Neural cell (in vitro differentiated cells): ENCODE data around the gene SPATA12. TPM values are rescaled to one million over a fixed set of nuclear protein-coding genes. Genes with fewer than 3 reads are reported as not detected.

ENCODE experiments used
- H2AFZ ChIP-seq: fragments of 200-600, 300-800 bp; sonication (generic), shearing (Covaris generic); 2 replicates; pipeline ENCODE4 v1.6.0; 2014; ENCODE audit warnings: low read depth, mild to moderate bottlenecking, antibody characterized with exemption, low read length, moderate library complexity
- H3F3A ChIP-seq: fragments of 200-600 bp; shearing (Covaris generic); 2 replicates; pipeline ENCODE4 v1.6.1; 2016; ENCODE audit warnings: mild to moderate bottlenecking, moderate library complexity, mixed read lengths, antibody characterized with exemption, low read length; ENCODE audit not compliant: insufficient read depth, poor library complexity, severe bottlenecking
- H3K27ac ChIP-seq: fragments of 200-600, 300-800 bp; sonication (generic), shearing (Covaris generic); 2 replicates; pipeline ENCODE4 v1.5.1; 2014; ENCODE audit warnings: mild to moderate bottlenecking, low read length, moderate library complexity
- H3K27me3 ChIP-seq: fragments of 300-800, 200-600 bp; sonication (generic), shearing (Covaris generic); 2 replicates; pipeline ENCODE4 v1.6.0; 2014; ENCODE audit warnings: mild to moderate bottlenecking, low read depth, low read length, moderate library complexity; ENCODE audit not compliant: insufficient read depth
- H3K36me3 ChIP-seq: fragments of 300-800, 200-600 bp; sonication (generic), shearing (Covaris generic); 2 replicates; pipeline ENCODE4 v1.5.1; 2014; ENCODE audit warnings: mild to moderate bottlenecking, antibody characterized with exemption, low read length, moderate library complexity; ENCODE audit not compliant: insufficient read depth
- H3K4me2 ChIP-seq: fragments of 300-800, 200-600 bp; sonication (generic), shearing (Covaris generic); 2 replicates; pipeline ENCODE4 v1.6.0; 2014; ENCODE audit warnings: mild to moderate bottlenecking, low read length
- H3K4me3 ChIP-seq: fragments of 300-800, 200-600 bp; sonication (generic), shearing (Covaris generic); 2 replicates; pipeline ENCODE4 v1.5.1; 2014; ENCODE audit warnings: mild to moderate bottlenecking, low read length, moderate library complexity
- H3K79me2 ChIP-seq: fragments of 200-600 bp; shearing (Covaris generic); replicated peaks from 2 replicates; pipeline ENCODE4 v1.6.0; 2014; ENCODE audit warnings: mild to moderate bottlenecking, low read length, moderate library complexity; ENCODE audit not compliant: insufficient read depth
- H3K9ac ChIP-seq: fragments of 300-800, 200-600 bp; sonication (generic), shearing (Covaris generic); 2 replicates; pipeline ENCODE4 v1.6.1; 2016; ENCODE audit warnings: mild to moderate bottlenecking, low read length, mixed read lengths
- H3K9me2 ChIP-seq: fragments of 200-600 bp; shearing (Covaris generic); 2 replicates; pipeline ENCODE4 v1.6.1; 2016; ENCODE audit warnings: mild to moderate bottlenecking, low read length, mixed read lengths; ENCODE audit not compliant: insufficient read depth
- H3K9me3 ChIP-seq: fragments of 200-600, 300-800 bp; sonication (generic), shearing (Covaris generic); 2 replicates; pipeline ENCODE4 v1.6.1; 2016; ENCODE audit warnings: mild to moderate bottlenecking, mixed run types, low read length, moderate library complexity, mixed read lengths
- H4K20me1 ChIP-seq: fragments of 200-600 bp; shearing (Covaris generic); 2 replicates; pipeline ENCODE4 v1.6.1; 2016; ENCODE audit warnings: mild to moderate bottlenecking, mixed run types; ENCODE audit not compliant: insufficient read depth
- EP300 ChIP-seq: fragments of 450-650 bp; conservative IDR thresholded peaks from 2 replicates; pipeline ENCODE4 v1.6.1; 2014; ENCODE audit warnings: antibody characterized with exemption, mild to moderate bottlenecking, moderate library complexity; ENCODE audit not compliant: poor library complexity, severe bottlenecking
- EZH2 ChIP-seq: fragments of 200-600, 300-800 bp; shearing (Covaris generic), sonication (generic); IDR thresholded peaks from 2 replicates; pipeline ENCODE4 v1.6.1; 2014; ENCODE audit warnings: antibody characterized with exemption, low read length, borderline replicate concordance, mild to moderate bottlenecking; ENCODE audit not compliant: insufficient read depth, poor library complexity, severe bottlenecking
- MXI1 ChIP-seq: fragments of 450-650 bp; conservative IDR thresholded peaks from 2 replicates; pipeline ENCODE4 v1.6.1; 2014; ENCODE audit warnings: antibody characterized with exemption, mild to moderate bottlenecking; ENCODE audit not compliant: poor library complexity, severe bottlenecking
- POLR2AphosphoS5 ChIP-seq: IDR thresholded peaks from 2 replicates; pipeline ENCODE4 v1.6.1; 2012
- RAD21 ChIP-seq: fragments of 450-650 bp; conservative IDR thresholded peaks from 2 replicates; pipeline ENCODE4 v1.6.1; 2014; ENCODE audit warnings: antibody characterized with exemption, mild to moderate bottlenecking, moderate library complexity
- REST ChIP-seq: IDR thresholded peaks from 2 replicates; pipeline ENCODE4 v1.6.1; 2012; ENCODE audit warnings: borderline replicate concordance
- SMC3 ChIP-seq: fragments of 450-650 bp; conservative IDR thresholded peaks from 2 replicates; pipeline ENCODE4 v1.6.1; 2014; ENCODE audit warnings: antibody characterized with exemption, mild to moderate bottlenecking, moderate library complexity; ENCODE audit not compliant: poor library complexity
- TAF1 ChIP-seq: IDR thresholded peaks from 2 replicates; pipeline ENCODE4 v1.6.1; 2012; ENCODE audit warnings: low read depth
- polyA plus RNA-seq: library from polyadenylated mRNA; depleted of rRNA; stranded (reverse); fragments of >200 nt; gene quantifications from 2 replicates; pipeline ENCODE4 v1.2.3, GENCODE V29; 2014
- TF ChIP-seq, protein P1 (sequence below): fragments of 450-650 bp; IDR thresholded peaks from 2 replicates; pipeline ENCODE4 v1.5.1; 2014; ENCODE audit warnings: antibody characterized with exemption, mild to moderate bottlenecking, moderate library complexity; ENCODE audit not compliant: poor library complexity, severe bottlenecking

The SPATA12 gene
- polyA plus RNA-seq, 1 donor from 2014 or later: not detected

GRCh38 chr3:57015350-57015729, 45.1 kb upstream of the SPATA12 start:
- Histone ChIP-seq H4K20me1 (no peaks in the 10 kb centered on the region), H3K4me2 (no peak overlapping the region), H3K4me3 (no peak overlapping the region), H2AFZ (no peak overlapping the region), H3K27ac (no peak overlapping the region), H3K9me3 (no peaks in the 10 kb centered on the region), H3F3A (no peaks in the 10 kb centered on the region), H3K36me3 (no peaks in the 10 kb centered on the region), H3K27me3 (no peaks in the 10 kb centered on the region), H3K79me2 (no peaks in the 10 kb centered on the region), H3K9ac (no peak overlapping the region), H3K9me2 (no peaks in the 10 kb centered on the region)
- TF ChIP-seq POLR2AphosphoS5 (no peak), SMC3 (no peak), TAF1 (no peak)

DNA sequence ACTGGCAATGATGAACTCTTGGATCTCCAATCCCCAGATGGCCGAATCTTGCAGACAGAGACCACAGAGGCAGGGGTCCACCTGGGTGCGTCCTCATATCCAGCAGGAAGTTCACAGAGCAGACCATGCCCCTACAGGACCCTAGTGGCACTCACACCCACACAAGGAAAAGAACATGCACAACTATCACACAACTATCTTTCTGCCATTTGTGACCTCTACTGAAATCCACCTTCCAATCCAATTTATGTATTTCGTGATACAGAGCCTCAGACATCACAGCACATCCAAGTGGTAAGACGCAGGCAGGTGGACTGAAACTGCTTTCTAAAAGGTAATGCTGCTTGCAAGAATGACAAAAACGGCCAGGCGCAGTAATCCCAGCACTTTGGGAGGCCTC, 44.6 kb upstream of the SPATA12 start:
- Histone ChIP-seq H3K27me3 (no peaks in the 10 kb centered on the region), H3K27ac (no peak overlapping the region), H2AFZ (no peak overlapping the region), H3K4me2 (no peak overlapping the region), H3K9me3 (no peaks in the 10 kb centered on the region), H3F3A (no peaks in the 10 kb centered on the region), H3K9ac (no peak overlapping the region), H3K79me2 (no peaks in the 10 kb centered on the region), H3K4me3 (no peak overlapping the region), H3K36me3 (no peaks in the 10 kb centered on the region), H3K9me2 (no peaks in the 10 kb centered on the region), H4K20me1 (no peaks in the 10 kb centered on the region)
- TF ChIP-seq REST: no peak
- TF ChIP-seq, protein P1, sequence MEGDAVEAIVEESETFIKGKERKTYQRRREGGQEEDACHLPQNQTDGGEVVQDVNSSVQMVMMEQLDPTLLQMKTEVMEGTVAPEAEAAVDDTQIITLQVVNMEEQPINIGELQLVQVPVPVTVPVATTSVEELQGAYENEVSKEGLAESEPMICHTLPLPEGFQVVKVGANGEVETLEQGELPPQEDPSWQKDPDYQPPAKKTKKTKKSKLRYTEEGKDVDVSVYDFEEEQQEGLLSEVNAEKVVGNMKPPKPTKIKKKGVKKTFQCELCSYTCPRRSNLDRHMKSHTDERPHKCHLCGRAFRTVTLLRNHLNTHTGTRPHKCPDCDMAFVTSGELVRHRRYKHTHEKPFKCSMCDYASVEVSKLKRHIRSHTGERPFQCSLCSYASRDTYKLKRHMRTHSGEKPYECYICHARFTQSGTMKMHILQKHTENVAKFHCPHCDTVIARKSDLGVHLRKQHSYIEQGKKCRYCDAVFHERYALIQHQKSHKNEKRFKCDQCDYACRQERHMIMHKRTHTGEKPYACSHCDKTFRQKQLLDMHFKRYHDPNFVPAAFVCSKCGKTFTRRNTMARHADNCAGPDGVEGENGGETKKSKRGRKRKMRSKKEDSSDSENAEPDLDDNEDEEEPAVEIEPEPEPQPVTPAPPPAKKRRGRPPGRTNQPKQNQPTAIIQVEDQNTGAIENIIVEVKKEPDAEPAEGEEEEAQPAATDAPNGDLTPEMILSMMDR: no peak
- no peak for TF ChIP-seq POLR2AphosphoS5
- no peak for TF ChIP-seq MXI1
- no peak for TF ChIP-seq EP300
- no peak for TF ChIP-seq SMC3
- no peak for TF ChIP-seq EZH2
- TF ChIP-seq RAD21: no peak
- TF ChIP-seq TAF1: no peak

GRCh38 chr3:57017459-57017845, 43.0 kb upstream of the SPATA12 start:
- no peak for TF ChIP-seq SMC3
- TF ChIP-seq RAD21: no peak
- no peak for TF ChIP-seq EZH2
- no peak for TF ChIP-seq TAF1
- TF ChIP-seq REST: no peak
- TF ChIP-seq, protein P1: no peak
- TF ChIP-seq EP300: no peak
- TF ChIP-seq MXI1: no peak
- no peak for TF ChIP-seq POLR2AphosphoS5
- H4K20me1 ChIP-seq: no peaks in the 10 kb centered on the region
- H3F3A ChIP-seq: no peaks in the 10 kb centered on the region
- H3K9me2 ChIP-seq: no peaks in the 10 kb centered on the region
- H2AFZ ChIP-seq: no peak overlapping the region
- no peaks in the 10 kb centered on the region for H3K36me3 ChIP-seq
- no peaks in the 10 kb centered on the region for H3K79me2 ChIP-seq
- H3K4me2 ChIP-seq: no peak overlapping the region
- no peak overlapping the region for H3K9ac ChIP-seq
- no peak overlapping the region for H3K4me3 ChIP-seq
- no peaks in the 10 kb centered on the region for H3K27me3 ChIP-seq
- H3K9me3 ChIP-seq: no peaks in the 10 kb centered on the region
- no peak overlapping the region for H3K27ac ChIP-seq
